OCI-LY1 (cell line): Measurements from ENCODE around the gene SLC4A1.

Source experiments
- CTCF ChIP-seq: fragments of 200-600 bp; sonication (generic), shearing (Covaris generic); IDR thresholded peaks from 2 replicates; pipeline ENCODE4 v1.5.1; 2017; ENCODE audit warnings: mild to moderate bottlenecking, antibody characterized with exemption, low read length, moderate library complexity, mixed read lengths
- EZH2 ChIP-seq: fragments of 200-600 bp; sonication (generic), shearing (Covaris generic); IDR thresholded peaks from 2 replicates; pipeline ENCODE4 v1.8.0; 2017; ENCODE audit warnings: borderline replicate concordance, mixed run types, mild to moderate bottlenecking, antibody characterized with exemption, low read length, moderate library complexity, mixed read lengths

- TF ChIP-seq CTCF (no peak), EZH2 (no peak)
These were observed 7.6 kb downstream of the SLC4A1 start for GRCh38 chr17:44260296-44260695.
